Activated gamma-delta T cell treated with anti-CD3 and anti-CD28 coated beads, Interleukin-2, amount 50 U/mL, for 16 hours (primary cell): ENCODE measurements around the gene CD209.

Source experiments
- DNase-seq: peaks from one replicate; pipeline ENCODE4 v3.0.0-alpha.2; 2020; ENCODE audit warnings: low read depth

CD209 gene

GRCh38 chr19:7737215-7737614 lies 10.1 kb downstream of the CD209 start:
- no peak for DNase-seq

- no peak for DNase-seq
Measured at GRCh38 chr19:7736148-7736547, 11.2 kb downstream of the CD209 start.

GRCh38 chr19:7734220-7735203 lies 12.8 kb downstream of the CD209 start:
- DNase-seq = no peak

GRCh38 chr19:7733376-7733775 lies 14.0 kb downstream of the CD209 start:
- no peak for DNase-seq

GRCh38 chr19:7732045-7732444 lies 15.3 kb downstream of the CD209 start, which contains the start of gene CLEC4G:
CLEC4G (minus strand) TSS chr19:7732110; CDS start chr19:7732102, 8 bp downstream.
- no peak for DNase-seq

- DNase-seq = no peak
Measured at GRCh38 chr19:7731615-7732014, 15.7 kb downstream of the CD209 start.

- DNase-seq = no peak
Measured at GRCh38 chr19:7731218-7731595, 16.1 kb downstream of the CD209 start.

- DNase-seq = no peak
Measured at GRCh38 chr19:7730286-7731217, 16.8 kb downstream of the CD209 start.

- no peak for DNase-seq
Measured at GRCh38 chr19:7729831-7730285, 17.5 kb downstream of the CD209 start.

- DNase-seq = no peak
Measured at GRCh38 chr19:7729211-7729610, 18.1 kb downstream of the CD209 start.

GRCh38 chr19:7725791-7726190 lies 21.5 kb downstream of the CD209 start:
- no peak for DNase-seq

GRCh38 chr19:7722231-7722651 lies 25.1 kb downstream of the CD209 start:
- DNase-seq = no peak

GRCh38 chr19:7720351-7720750 lies 27.0 kb downstream of the CD209 start:
- DNase-seq = no peak

GRCh38 chr19:7718668-7719067 lies 28.7 kb downstream of the CD209 start:
- no peak for DNase-seq

GRCh38 chr19:7716762-7717161 lies 30.6 kb downstream of the CD209 start:
- no peak for DNase-seq

- DNase-seq = no peak
Measured at GRCh38 chr19:7715671-7716070, 31.7 kb downstream of the CD209 start.

GRCh38 chr19:7710616-7711015 lies 36.7 kb downstream of the CD209 start:
- DNase-seq = no peak

- DNase-seq = no peak
Measured at GRCh38 chr19:7709932-7710460, 37.3 kb downstream of the CD209 start.

- no peak for DNase-seq
Measured at GRCh38 chr19:7706955-7707456, 40.3 kb downstream of the CD209 start.

GRCh38 chr19:7706188-7706954 lies 41.0 kb downstream of the CD209 start:
- DNase-seq = no peak
